ENCODE data around the gene ATG16L1. TPM values are rescaled to one million over a fixed set of nuclear protein-coding genes. Genes with fewer than 3 reads are reported as not detected.

Gene ATG16L1
- total and polyA plus RNA-seq, 2 donors (not counting 1 experiment from before 2014, with no cell fraction given): 23.7 to 33.7 TPM

DNA sequence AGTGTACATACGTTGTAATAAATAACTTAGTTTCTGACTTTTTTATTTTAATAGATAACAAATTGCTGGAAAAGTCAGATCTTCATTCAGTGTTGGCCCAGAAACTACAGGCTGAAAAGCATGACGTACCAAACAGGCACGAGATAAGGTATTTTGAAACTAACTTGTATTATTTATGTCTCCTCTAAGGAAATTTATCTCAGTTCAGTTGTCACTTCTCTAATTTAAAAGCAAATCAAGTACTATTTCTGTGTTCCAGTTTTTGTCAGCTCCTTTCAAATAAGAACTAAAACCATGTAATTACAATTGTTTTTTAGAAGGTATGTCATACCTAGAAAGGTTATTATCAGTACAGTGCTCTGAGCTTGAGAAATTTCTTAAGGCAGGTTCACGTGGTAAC, 4.6 kb downstream of the ATG16L1 start:
- Histone ChIP-seq H3K9me3 (ENCODE audit: control insufficient read depth, insufficient read depth, low read depth, low read length) (no peaks in the 10 kb centered on the region), H3K4me3 (replicated peaks in 1 of 4; ENCODE audit: control extremely low read depth in 1 of 4, insufficient read depth in 1 of 4, low read depth in 3 of 4, low read length in 4 of 4) (no peak overlapping the region), H4K20me1 (ENCODE audit: control insufficient read depth, extremely low read depth, insufficient read depth, low read length) (no peaks in the 10 kb centered on the region), H3K36me3 (ENCODE audit: control insufficient read depth, insufficient read depth, low read length) (peaks cover 2% of the 10 kb centered on the region), H3K9ac (ENCODE audit: insufficient read depth, low read length) (no peak overlapping the region), H3K27ac (ENCODE audit: insufficient read depth, low read length) (no peak overlapping the region), H3K4me1 (ENCODE audit: control insufficient read depth, extremely low read depth, insufficient read depth, low read length) (no peaks in the 10 kb centered on the region), H3K79me2 (ENCODE audit: control insufficient read depth, insufficient read depth, low read length) (peaks cover 41% of the 10 kb centered on the region), H3K27me3 (ENCODE audit: control insufficient read depth, insufficient read depth, low read length) (no peaks in the 10 kb centered on the region), H3K4me2 (ENCODE audit: extremely low read depth, insufficient read depth, low read length) (no peak overlapping the region), H2AFZ (ENCODE audit: low read length) (no peak overlapping the region)
- TF ChIP-seq EZH2 (IDR thresholded peaks at IDR 0.05; ENCODE audit: low read length, missing control alignments): no peak
- TF ChIP-seq, protein P1, sequence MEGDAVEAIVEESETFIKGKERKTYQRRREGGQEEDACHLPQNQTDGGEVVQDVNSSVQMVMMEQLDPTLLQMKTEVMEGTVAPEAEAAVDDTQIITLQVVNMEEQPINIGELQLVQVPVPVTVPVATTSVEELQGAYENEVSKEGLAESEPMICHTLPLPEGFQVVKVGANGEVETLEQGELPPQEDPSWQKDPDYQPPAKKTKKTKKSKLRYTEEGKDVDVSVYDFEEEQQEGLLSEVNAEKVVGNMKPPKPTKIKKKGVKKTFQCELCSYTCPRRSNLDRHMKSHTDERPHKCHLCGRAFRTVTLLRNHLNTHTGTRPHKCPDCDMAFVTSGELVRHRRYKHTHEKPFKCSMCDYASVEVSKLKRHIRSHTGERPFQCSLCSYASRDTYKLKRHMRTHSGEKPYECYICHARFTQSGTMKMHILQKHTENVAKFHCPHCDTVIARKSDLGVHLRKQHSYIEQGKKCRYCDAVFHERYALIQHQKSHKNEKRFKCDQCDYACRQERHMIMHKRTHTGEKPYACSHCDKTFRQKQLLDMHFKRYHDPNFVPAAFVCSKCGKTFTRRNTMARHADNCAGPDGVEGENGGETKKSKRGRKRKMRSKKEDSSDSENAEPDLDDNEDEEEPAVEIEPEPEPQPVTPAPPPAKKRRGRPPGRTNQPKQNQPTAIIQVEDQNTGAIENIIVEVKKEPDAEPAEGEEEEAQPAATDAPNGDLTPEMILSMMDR (conservative IDR thresholded peaks at IDR 0.05 in 1 of 2, IDR thresholded peaks at IDR 0.05 in 1 of 2; ENCODE audit: low read depth in 1 of 2, low read length in 2 of 2): no peak
- no peak for DNase-seq (ENCODE audit: low read depth in 2 of 2)

DNA sequence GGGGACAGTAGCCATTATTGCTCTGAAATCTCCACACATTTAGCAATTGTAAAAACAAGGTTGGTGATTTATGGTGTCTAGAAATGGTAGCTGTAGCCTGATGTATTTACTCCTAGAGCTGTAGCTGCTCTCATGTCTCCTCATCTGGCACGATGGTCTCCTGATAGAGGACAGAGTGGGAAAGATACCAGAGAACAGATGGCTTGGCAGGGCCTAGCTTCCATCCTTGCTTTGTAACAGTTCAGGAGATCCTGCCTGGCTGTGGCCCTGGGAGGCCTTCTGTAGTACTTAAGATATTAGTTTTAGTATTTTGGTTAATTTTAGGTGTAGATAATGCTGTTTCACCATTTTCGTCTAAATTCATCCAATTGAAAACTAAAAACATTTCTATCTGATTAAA, 6.7 kb downstream of the ATG16L1 start:
- no peaks in the 10 kb centered on the region for H4K20me1 ChIP-seq (ENCODE audit: control insufficient read depth, extremely low read depth, insufficient read depth, low read length)
- no peaks in the 10 kb centered on the region for H3K27me3 ChIP-seq (ENCODE audit: control insufficient read depth, insufficient read depth, low read length)
- no peak overlapping the region for H3K27ac ChIP-seq (ENCODE audit: insufficient read depth, low read length)
- TF ChIP-seq, protein P1 (conservative IDR thresholded peaks at IDR 0.05 in 1 of 2, IDR thresholded peaks at IDR 0.05 in 1 of 2; ENCODE audit: low read depth in 1 of 2, low read length in 2 of 2): no peak
- H2AFZ ChIP-seq (ENCODE audit: low read length): no peak overlapping the region
- no peak overlapping the region for H3K9ac ChIP-seq (ENCODE audit: insufficient read depth, low read length)
- H3K4me2 ChIP-seq (ENCODE audit: extremely low read depth, insufficient read depth, low read length): no peak overlapping the region
- H3K4me1 ChIP-seq (ENCODE audit: control insufficient read depth, extremely low read depth, insufficient read depth, low read length): no peaks in the 10 kb centered on the region
- peaks cover 6% of the 10 kb centered on the region for H3K36me3 ChIP-seq (ENCODE audit: control insufficient read depth, insufficient read depth, low read length)
- H3K79me2 ChIP-seq (ENCODE audit: control insufficient read depth, insufficient read depth, low read length): peaks cover 24% of the 10 kb centered on the region
- no peaks in the 10 kb centered on the region for H3K9me3 ChIP-seq (ENCODE audit: control insufficient read depth, insufficient read depth, low read depth, low read length)
- no peak for DNase-seq (ENCODE audit: low read depth in 2 of 2)
- no peak overlapping the region for H3K4me3 ChIP-seq (replicated peaks in 1 of 4; ENCODE audit: control extremely low read depth in 1 of 4, insufficient read depth in 1 of 4, low read depth in 3 of 4, low read length in 4 of 4)

DNA sequence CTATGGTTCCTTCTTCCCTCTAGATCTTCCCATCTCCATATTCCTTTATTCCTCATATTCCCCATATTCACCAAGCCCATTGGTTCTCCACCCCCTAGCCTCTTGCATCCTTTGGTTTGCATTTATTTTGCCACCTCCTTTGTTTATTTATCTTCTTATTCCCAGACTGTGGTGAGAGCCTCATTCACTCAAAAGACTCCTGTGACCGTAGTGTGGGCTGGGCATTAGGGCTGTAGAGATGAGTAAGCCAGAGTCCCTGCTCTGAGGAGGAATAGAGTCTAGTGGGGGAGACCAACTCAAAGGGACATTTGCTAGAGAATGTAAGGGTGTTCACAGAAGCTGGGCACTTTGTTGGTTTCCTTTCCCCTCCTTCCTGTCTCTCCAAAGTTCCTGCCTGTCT, 8.3 kb downstream of the ATG16L1 start:
- Histone ChIP-seq H4K20me1 (ENCODE audit: control insufficient read depth, extremely low read depth, insufficient read depth, low read length) (no peaks in the 10 kb centered on the region), H3K4me1 (ENCODE audit: control insufficient read depth, extremely low read depth, insufficient read depth, low read length) (no peaks in the 10 kb centered on the region), H3K36me3 (ENCODE audit: control insufficient read depth, insufficient read depth, low read length) (peaks cover 10% of the 10 kb centered on the region), H3K27me3 (ENCODE audit: control insufficient read depth, insufficient read depth, low read length) (no peaks in the 10 kb centered on the region), H3K27ac (ENCODE audit: insufficient read depth, low read length) (no peak overlapping the region), H3K9me3 (ENCODE audit: control insufficient read depth, insufficient read depth, low read depth, low read length) (no peaks in the 10 kb centered on the region), H3K4me3 (replicated peaks in 1 of 4; ENCODE audit: control extremely low read depth in 1 of 4, insufficient read depth in 1 of 4, low read depth in 3 of 4, low read length in 4 of 4) (no peak overlapping the region), H2AFZ (ENCODE audit: low read length) (no peak overlapping the region), H3K4me2 (ENCODE audit: extremely low read depth, insufficient read depth, low read length) (no peak overlapping the region), H3K9ac (ENCODE audit: insufficient read depth, low read length) (no peak overlapping the region), H3K79me2 (ENCODE audit: control insufficient read depth, insufficient read depth, low read length) (peaks cover 11% of the 10 kb centered on the region)
- peak; percentile 6 to 44 for DNase-seq (ENCODE audit: low read depth in 2 of 2)
- no peak for TF ChIP-seq EZH2 (IDR thresholded peaks at IDR 0.05; ENCODE audit: low read length, missing control alignments)
- TF ChIP-seq, protein P1 (conservative IDR thresholded peaks at IDR 0.05 in 1 of 2, IDR thresholded peaks at IDR 0.05 in 1 of 2; ENCODE audit: low read depth in 1 of 2, low read length in 2 of 2): no peak

All from fibroblast of lung (primary cell).